Breast epithelium (tissue), 3 donors: ENCODE measurements around the gene NPHP4.

ENCODE experiments used
- CTCF ChIP-seq, 3 donors: fragments of 450-650 bp; IDR thresholded peaks; one replicate each; pipeline ENCODE4 v1.5.1; 2016 to 2017; ENCODE audit warnings: antibody characterized with exemption in 3 of 3, mild to moderate bottlenecking in 3 of 3, moderate library complexity in 3 of 3
- POLR2AphosphoS5 ChIP-seq, 3 donors: sonication (generic); formaldehyde crosslinking; IDR thresholded peaks; one replicate each; pipeline ENCODE4 v1.6.1; 2017; ENCODE audit warnings: antibody characterized with exemption in 3 of 3

- no peak for TF ChIP-seq CTCF (IDR thresholded peaks at IDR 0.05)
- no peak for TF ChIP-seq POLR2AphosphoS5 (IDR thresholded peaks at IDR 0.05)
Measured at GRCh38 chr1:5949085-5949760, 43.0 kb downstream of the NPHP4 start.
